Measurements from ENCODE around the gene NBAS.

- TF ChIP-seq, protein P1, sequence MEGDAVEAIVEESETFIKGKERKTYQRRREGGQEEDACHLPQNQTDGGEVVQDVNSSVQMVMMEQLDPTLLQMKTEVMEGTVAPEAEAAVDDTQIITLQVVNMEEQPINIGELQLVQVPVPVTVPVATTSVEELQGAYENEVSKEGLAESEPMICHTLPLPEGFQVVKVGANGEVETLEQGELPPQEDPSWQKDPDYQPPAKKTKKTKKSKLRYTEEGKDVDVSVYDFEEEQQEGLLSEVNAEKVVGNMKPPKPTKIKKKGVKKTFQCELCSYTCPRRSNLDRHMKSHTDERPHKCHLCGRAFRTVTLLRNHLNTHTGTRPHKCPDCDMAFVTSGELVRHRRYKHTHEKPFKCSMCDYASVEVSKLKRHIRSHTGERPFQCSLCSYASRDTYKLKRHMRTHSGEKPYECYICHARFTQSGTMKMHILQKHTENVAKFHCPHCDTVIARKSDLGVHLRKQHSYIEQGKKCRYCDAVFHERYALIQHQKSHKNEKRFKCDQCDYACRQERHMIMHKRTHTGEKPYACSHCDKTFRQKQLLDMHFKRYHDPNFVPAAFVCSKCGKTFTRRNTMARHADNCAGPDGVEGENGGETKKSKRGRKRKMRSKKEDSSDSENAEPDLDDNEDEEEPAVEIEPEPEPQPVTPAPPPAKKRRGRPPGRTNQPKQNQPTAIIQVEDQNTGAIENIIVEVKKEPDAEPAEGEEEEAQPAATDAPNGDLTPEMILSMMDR (conservative IDR thresholded peaks at IDR 0.05 in 1 of 2, IDR thresholded peaks at IDR 0.05 in 1 of 2; ENCODE audit: low read depth in 1 of 2, low read length in 2 of 2): no peak
- TF ChIP-seq EZH2 (IDR thresholded peaks at IDR 0.05; ENCODE audit: low read length, missing control alignments): no peak
Observed at GRCh38 chr2:15263976-15264685, 297.0 kb downstream of the NBAS start.
